Measurements from ENCODE around the gene PAQR6.

The PAQR6 gene

GRCh38 chr1:156270314-156270713, 22.5 kb upstream of the PAQR6 start:
- TF ChIP-seq CTCF (IDR thresholded peaks at IDR 0.05; ENCODE audit: extremely low read depth, insufficient read depth, missing control alignments): no peak
- no peak for DNase-seq (ENCODE audit: low spot score)
- in situ Hi-C loops (cut with MboI; ENCODE audit: low pct_unique_long_range_greater_than_20kb, low sequenced_read_pairs, unreplicated experiment): no loop called here

GRCh38 chr1:156268336-156268735, 20.5 kb upstream of the PAQR6 start:
- TF ChIP-seq CTCF (IDR thresholded peaks at IDR 0.05; ENCODE audit: extremely low read depth, insufficient read depth, missing control alignments): no peak
- in situ Hi-C loops (cut with MboI; ENCODE audit: low pct_unique_long_range_greater_than_20kb, low sequenced_read_pairs, unreplicated experiment): no loop called here
- DNase-seq (ENCODE audit: low spot score): no peak

- TF ChIP-seq CTCF (IDR thresholded peaks at IDR 0.05; ENCODE audit: extremely low read depth, insufficient read depth, missing control alignments): no peak
- in situ Hi-C loops (cut with MboI; ENCODE audit: low pct_unique_long_range_greater_than_20kb, low sequenced_read_pairs, unreplicated experiment): no loop called here
- DNase-seq (ENCODE audit: low spot score): no peak
Observed at GRCh38 chr1:156266051-156266450, 18.2 kb upstream of the PAQR6 start.

GRCh38 chr1:156263288-156263655, 15.4 kb upstream of the PAQR6 start:
- no peak for TF ChIP-seq CTCF (IDR thresholded peaks at IDR 0.05; ENCODE audit: extremely low read depth, insufficient read depth, missing control alignments)
- DNase-seq (ENCODE audit: low spot score): no peak
- in situ Hi-C loops (cut with MboI; ENCODE audit: low pct_unique_long_range_greater_than_20kb, low sequenced_read_pairs, unreplicated experiment): no loop called here

- no peak for DNase-seq (ENCODE audit: low spot score)
- TF ChIP-seq CTCF (IDR thresholded peaks at IDR 0.05; ENCODE audit: extremely low read depth, insufficient read depth, missing control alignments): no peak
- in situ Hi-C loops (cut with MboI; ENCODE audit: low pct_unique_long_range_greater_than_20kb, low sequenced_read_pairs, unreplicated experiment): no loop called here
Observed at GRCh38 chr1:156262461-156263287, 14.8 kb upstream of the PAQR6 start.

GRCh38 chr1:156260896-156261295, 13.0 kb upstream of the PAQR6 start:
- TF ChIP-seq CTCF (IDR thresholded peaks at IDR 0.05; ENCODE audit: extremely low read depth, insufficient read depth, missing control alignments): no peak
- in situ Hi-C loops (cut with MboI; ENCODE audit: low pct_unique_long_range_greater_than_20kb, low sequenced_read_pairs, unreplicated experiment): no loop called here
- DNase-seq (ENCODE audit: low spot score): no peak
